HG02852 (cell line): ENCODE measurements around the gene TMEM270.
"Not testable (repeated sequence)": the region's sequence is repeated elsewhere in the genome, so short reads cannot be mapped to it uniquely, and the experiment has no call there.

Experiments
- ATAC-seq: cut with Tn5 transposase; IDR thresholded peaks from one replicate; pipeline ENCODE4 v1.9.1; 2021; ENCODE audit warnings: mild to moderate bottlenecking, moderate library complexity; ENCODE audit not compliant: unreplicated experiment

TMEM270 gene

GRCh38 chr7:73860859-73861258 is at the start of gene TMEM270:
Gene TMEM270 (plus strand): TSS chr7:73861159. CDS start chr7:73861195, 36 bp downstream.
- ATAC-seq: no peak

GRCh38 chr7:73811760-73812168 is 49.2 kb upstream of the TMEM270 start:
- no peak for ATAC-seq

GRCh38 chr7:73812996-73813395 is 48.0 kb upstream of the TMEM270 start:
- ATAC-seq: no peak

- no peak for ATAC-seq
These were observed 45.5 kb upstream of the TMEM270 start for GRCh38 chr7:73815436-73815835.

- no peak for ATAC-seq
These were observed 43.8 kb upstream of the TMEM270 start for GRCh38 chr7:73817121-73817520.

- no peak for ATAC-seq
These were observed 40.9 kb upstream of the TMEM270 start for GRCh38 chr7:73820013-73820412.

GRCh38 chr7:73821597-73822285 is 39.2 kb upstream of the TMEM270 start:
- ATAC-seq: not testable (repeated sequence)

- no peak for ATAC-seq
These were observed 38.4 kb upstream of the TMEM270 start for GRCh38 chr7:73822319-73823173.

GRCh38 chr7:73823257-73823656 is 37.7 kb upstream of the TMEM270 start:
- no peak for ATAC-seq

- no peak for ATAC-seq
These were observed 36.9 kb upstream of the TMEM270 start for GRCh38 chr7:73823873-73824592.

GRCh38 chr7:73824986-73825385 is 36.0 kb upstream of the TMEM270 start:
- ATAC-seq: no peak

GRCh38 chr7:73827567-73828106 is 33.3 kb upstream of the TMEM270 start:
- ATAC-seq: no peak

GRCh38 chr7:73828107-73828803 is 32.7 kb upstream of the TMEM270 start:
- ATAC-seq: no peak

GRCh38 chr7:73828972-73829371 is 32.0 kb upstream of the TMEM270 start:
- no peak for ATAC-seq

GRCh38 chr7:73829505-73829904 is 31.5 kb upstream of the TMEM270 start:
- no peak for ATAC-seq

- no peak for ATAC-seq
These were observed 30.9 kb upstream of the TMEM270 start for GRCh38 chr7:73829921-73830680.

- ATAC-seq: no peak
These were observed 30.0 kb upstream of the TMEM270 start, which contains the start of gene CLDN4 for GRCh38 chr7:73830681-73831583. Gene CLDN4 (plus strand): TSS chr7:73830996. CDS start chr7:73831202, 206 bp downstream.

- ATAC-seq: no peak
These were observed 29.4 kb upstream of the TMEM270 start for GRCh38 chr7:73831584-73831833.
